Measurements from ENCODE around the gene DNAI2. TPM values are rescaled to one million over a fixed set of nuclear protein-coding genes. Genes with fewer than 3 reads are reported as not detected.

Gene DNAI2
- polyA plus RNA-seq, 2 of the 4 experiments (the other 2 are of a cell fraction) = not detected

- no peak for TF ChIP-seq REST (IDR thresholded peaks at IDR 0.05)
- no peak for TF ChIP-seq JUN (IDR thresholded peaks at IDR 0.05)
- no peak for TF ChIP-seq CTCF (IDR thresholded peaks at IDR 0.05)
- no peak for TF ChIP-seq MYC (IDR thresholded peaks at IDR 0.05; ENCODE audit: borderline replicate concordance, low read length)
Observed at GRCh38 chr17:74342224-74342623, 68.2 kb downstream of the DNAI2 start (continued).

GRCh38 chr17:74343121-74343520, 69.1 kb downstream of the DNAI2 start:
- no peak for TF ChIP-seq PHF8 (IDR thresholded peaks at IDR 0.05; ENCODE audit: borderline replicate concordance, low read depth)
- no peak for TF ChIP-seq BHLHE40 (IDR thresholded peaks at IDR 0.05; ENCODE audit: low read depth, low read length)
- peak; percentile 60 for TF ChIP-seq ZFP36 (IDR thresholded peaks at IDR 0.05; ENCODE audit: borderline replicate concordance, partially characterized antibody)
- Histone ChIP-seq H3K27ac (no peak overlapping the region), H3K4me3 (no peak overlapping the region), H3K9me3 (no peaks in the 10 kb centered on the region), H3K4me1 (no peaks in the 10 kb centered on the region), H3K4me2 (no peak overlapping the region)
- CTCF ChIA-PET = interaction anchor here (1.0 to 34.5 kb wide), 2 partner anchors 29 to 65 kb away, joined by 3 to 674 read pairs; partner anchors contain the start of genes BTBD17 and GPR142
- ATAC-seq (no peak), DNase-seq (ENCODE audit: low read depth in 1 of 2, low spot score in 1 of 2) (no peak), FAIRE-seq (no peak)
- POLR2A ChIA-PET = no interaction called here
- 68% methylated on average over 8 of the region's 8 CpGs for WGBS (ENCODE audit: missing lambda C conversion rate)

- CTCF ChIA-PET = interaction anchor here (1.0 to 34.5 kb wide), 3 partner anchors 10 to 64 kb away, joined by 3 to 674 read pairs (median 7); partner anchors contain the start of genes BTBD17 and GPR142
- 26% methylated on average over 6 of the region's 9 CpGs for WGBS (ENCODE audit: missing lambda C conversion rate)
Observed at GRCh38 chr17:74343526-74344284, 69.7 kb downstream of the DNAI2 start.

More at GRCh38 chr17:74343526-74344284, 69.7 kb downstream of the DNAI2 start:
- no peaks in the 10 kb centered on the region for H3K4me1 ChIP-seq
- no peak for ATAC-seq
- POLR2A ChIA-PET = no interaction called here
- H3K27ac ChIP-seq = no peak overlapping the region
- H3K9me3 ChIP-seq = no peaks in the 10 kb centered on the region
- no peak for FAIRE-seq
- H3K4me3 ChIP-seq = no peak overlapping the region
- DNase-seq (ENCODE audit: low read depth in 1 of 2, low spot score in 1 of 2) = no peak
- H3K4me2 ChIP-seq = no peak overlapping the region
- no peak for TF ChIP-seq ELK1 (IDR thresholded peaks at IDR 0.05; ENCODE audit: low read depth, low read length)
- TF ChIP-seq CTCF (IDR thresholded peaks at IDR 0.05) = no peak
- TF ChIP-seq EHMT2 (IDR thresholded peaks at IDR 0.05; ENCODE audit: low read depth) = no peak
